NAMALWA (cell line): ENCODE results near the gene KDM1B.
"Not testable (repeated sequence)": the region's sequence is repeated elsewhere in the genome, so short reads cannot be mapped to it uniquely, and the experiment has no call there.

Experiments
- DNase-seq: peaks from one replicate; pipeline ENCODE4 v3.0.0-alpha.2; 2015; ENCODE audit warnings: low spot score

KDM1B gene

DNA sequence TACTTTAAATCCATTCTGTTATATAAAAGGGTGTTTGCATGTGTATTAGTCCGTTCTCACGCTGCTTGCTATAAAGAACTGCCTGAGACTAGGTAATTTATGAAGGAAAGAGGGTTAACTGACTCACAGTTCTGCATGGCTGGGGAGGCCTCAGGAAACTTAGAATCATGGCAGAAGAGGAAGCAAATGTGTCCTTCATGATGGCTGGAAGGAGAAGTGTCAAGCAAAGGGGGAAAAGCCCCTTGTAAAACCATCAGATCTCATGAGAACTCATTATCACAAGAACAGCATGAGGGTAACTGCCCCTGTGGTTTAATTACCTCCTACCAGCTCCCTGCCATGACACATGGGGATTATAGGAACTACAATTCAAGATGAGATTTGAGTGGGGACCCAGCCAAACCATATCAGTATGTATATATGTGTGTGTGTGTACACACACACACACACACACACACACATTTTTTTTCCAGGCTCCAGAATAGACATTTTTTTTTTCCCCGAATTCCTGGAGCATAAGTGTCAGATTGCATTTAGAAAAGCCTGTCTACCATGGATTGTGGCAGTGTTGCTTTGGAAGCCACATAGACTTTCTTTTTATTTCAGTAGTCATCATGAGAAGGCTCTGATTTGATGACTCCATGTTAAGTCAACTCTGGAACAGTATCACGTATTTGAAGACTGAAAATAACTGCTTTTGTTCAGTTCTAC is 31.5 kb downstream of the KDM1B start:
- no peak for DNase-seq

DNA sequence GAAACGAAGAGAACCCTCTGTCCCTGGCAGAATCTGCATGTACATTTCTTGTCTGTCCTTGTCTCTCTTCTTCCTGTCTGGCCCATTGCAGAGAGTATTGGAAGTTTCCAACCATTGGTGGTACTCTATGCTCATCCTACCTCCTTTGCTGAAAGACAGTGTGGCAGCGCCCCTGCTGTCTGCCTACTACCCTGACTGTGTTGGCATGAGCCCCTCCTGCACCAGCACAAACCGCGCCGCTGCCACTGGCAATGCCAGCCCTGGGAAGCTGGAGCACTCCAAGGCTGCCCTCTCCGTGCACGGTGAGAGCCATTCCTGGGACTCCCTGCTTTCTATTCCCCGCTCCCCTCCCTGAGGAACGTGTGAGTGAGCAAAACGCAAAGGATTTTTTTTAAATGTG is 32.5 kb downstream of the KDM1B start:
- no peak for DNase-seq

DNA sequence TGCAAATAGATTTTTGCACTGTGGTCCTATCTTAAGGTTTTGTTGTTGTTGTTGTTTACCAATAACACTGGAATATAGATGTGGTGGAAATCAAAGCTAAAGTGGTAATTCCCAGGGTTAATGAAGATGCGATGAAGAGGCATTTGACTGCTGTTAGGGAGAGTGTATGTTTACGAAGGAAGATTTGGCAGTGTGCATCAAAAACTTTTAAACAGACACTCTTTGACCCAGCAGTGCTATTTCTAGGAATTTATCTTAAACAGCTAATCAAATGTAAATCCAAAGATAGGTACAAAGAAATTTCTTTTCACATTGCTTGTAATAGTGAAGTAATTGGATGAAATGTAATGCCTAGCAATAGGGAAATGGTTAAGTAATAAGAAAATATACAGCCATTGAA is 34.0 kb downstream of the KDM1B start:
- DNase-seq, result no peak

DNA sequence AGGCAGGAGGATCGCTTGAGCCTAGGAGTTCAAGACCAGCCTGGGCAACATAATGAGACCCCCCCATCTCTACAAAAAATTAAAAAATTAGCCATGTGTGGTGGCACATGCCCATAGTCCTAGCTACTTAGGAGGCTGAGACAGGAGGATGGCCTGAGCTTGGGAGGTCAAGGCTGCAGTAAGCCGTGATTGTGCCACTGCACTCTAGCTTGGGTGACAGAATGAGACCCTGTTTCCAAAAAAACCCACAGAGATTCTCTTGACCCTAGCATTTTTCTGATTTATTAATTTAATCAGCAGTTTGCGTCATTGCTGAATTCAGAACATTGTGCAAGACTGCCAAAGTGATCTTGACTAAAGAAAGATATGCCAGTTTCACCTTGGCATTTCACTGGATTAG is 36.8 kb downstream of the KDM1B start:
- DNase-seq, result no peak

DNA sequence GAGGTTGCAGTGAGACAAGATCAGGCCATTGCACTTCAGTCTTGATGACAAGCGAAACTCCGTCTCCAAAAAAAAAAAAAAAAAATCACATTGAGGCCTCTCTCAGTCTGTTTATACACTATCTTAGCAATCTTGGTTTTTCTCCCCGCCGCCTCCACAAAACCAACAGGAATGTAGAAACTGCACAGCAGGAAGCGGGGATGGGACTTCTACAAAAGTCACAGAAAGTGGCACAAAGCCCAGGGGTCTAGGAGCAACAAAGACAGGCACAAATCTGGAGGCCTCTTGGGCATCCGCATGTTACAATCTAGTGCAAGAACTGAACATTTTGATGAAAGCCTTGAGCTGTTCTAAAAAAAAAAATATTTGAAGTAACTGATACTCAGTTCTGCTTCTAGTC is 48.6 kb downstream of the KDM1B start:
- DNase-seq, result no peak

DNA sequence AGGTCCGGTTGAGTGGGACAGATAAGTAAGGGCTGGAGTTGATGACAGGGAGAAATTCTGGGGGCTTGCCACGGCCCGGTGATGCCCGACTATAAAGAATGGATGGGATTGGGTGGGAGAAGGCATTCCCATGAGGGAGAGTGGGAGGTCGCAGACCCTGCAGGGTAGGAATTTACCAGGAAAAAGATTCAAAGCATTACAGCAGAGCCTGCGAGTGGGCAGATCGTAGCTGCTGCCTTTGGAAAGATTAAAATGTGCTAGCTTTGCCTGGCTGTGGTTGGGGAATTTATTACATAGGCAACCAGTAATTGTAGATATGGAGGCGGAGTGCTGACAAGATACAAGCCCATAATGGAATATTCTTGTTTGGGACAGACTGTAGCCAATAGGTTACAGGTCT is 49.5 kb downstream of the KDM1B start:
- DNase-seq, result no peak

DNA sequence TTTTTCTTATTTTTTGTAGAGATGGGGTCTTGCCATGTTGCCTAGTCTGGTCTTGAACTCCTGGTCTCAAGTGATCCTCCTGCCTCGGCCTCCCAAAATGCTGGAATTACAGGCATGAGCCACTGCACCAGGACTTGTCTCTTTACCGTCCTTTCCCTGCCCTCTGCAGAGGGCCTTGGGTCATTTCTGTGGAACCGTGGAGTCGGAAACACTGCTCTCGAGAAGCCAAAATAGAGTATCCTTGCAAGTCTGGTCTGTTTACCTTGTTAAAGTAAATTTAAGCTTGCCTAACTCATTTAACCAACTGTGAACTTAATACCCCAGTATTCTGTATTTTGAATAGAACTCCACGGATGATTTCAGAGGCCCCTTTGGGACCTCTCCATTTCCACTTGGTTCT is 51.4 kb downstream of the KDM1B start:
- no peak for DNase-seq

DNA sequence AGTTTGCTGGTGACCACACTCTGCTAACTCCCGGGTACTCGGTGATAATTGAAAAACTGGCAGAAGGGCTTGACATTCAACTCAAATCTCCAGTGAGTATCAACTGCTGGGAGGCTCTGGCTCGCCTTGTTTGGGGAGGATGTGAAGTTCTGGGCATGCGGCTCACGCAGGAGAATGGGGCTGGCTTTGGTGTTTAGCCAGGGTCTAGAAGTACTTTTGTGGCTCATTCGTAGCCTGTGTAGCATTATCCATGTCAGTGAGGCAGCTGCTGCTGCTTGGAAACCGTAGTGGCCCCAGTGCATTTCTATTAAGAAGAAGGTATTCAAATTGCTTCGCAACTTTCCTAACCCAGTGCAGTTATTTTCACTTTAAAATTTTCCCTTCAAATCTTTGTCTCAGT is 52.2 kb downstream of the KDM1B start:
- DNase-seq, result no peak

DNA sequence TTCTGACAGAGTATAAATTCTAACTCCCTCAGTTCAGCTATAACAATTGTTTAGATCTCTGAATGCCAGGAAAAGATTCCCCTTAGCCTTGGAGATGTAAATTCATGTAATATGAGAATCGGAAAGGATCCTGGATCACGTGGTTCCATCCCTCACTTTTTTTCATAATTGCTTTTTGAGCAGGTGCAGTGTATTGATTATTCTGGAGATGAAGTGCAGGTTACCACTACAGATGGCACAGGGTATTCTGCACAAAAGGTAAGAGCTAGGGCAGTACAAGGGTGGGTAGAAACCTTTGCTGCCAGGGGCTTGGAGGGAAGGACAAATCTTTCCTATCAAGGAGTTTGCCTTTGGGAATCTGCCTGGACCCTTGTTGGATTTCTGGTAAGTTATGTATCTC is 52.7 kb downstream of the KDM1B start:
- DNase-seq, result no peak

DNA sequence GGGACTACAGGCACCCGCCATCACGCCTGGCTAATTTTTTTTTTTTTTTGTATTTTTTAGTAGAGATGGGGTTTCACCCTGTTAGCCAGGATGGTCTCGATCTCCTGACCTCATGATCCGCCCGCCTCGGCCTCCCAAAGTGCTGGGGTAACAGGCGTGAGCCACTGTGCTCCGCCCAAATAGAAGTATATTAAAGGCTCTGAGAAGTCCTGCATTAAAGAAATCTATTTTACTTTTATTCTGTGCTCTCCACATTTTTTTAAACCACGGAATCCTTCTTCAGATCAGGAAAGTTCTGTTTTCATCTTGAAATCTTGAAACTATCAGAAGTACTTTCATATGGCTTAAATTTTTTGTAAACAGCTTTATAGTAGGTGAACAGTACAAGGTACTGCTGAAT is 53.6 kb downstream of the KDM1B start:
- DNase-seq, result not testable (repeated sequence)

DNA sequence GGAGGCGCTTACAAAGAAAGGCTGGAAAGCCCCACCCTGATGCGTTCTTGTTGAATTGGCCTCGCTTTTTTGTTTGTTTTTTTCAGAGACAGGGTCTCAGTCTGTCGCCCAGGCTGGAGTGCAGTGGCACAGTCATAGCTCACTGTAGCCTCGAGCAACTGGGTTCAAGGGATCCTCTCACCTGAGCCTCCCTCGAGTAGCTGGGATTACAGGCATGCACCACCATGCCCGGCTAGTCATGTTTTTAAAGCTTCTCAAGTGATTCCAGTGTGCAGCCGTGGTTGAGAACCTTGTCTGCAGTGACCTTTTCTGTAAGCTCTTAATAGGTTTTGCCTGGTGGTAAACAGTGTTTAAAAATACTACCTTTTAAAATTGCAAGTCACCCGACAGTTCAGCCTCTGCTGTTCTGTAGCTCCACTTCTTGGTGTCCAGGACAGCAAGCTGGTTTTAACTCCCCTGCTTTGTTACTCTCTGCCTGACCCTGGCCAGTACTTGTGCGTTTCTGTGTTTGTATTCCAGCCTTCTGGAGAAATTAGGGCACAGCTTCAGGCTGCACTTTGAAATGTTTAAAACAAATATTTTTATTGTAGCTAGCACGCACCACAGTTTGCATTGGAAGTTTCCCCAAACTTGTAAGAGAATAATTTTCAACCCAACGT is 54.4 kb downstream of the KDM1B start:
- no peak for DNase-seq

DNA sequence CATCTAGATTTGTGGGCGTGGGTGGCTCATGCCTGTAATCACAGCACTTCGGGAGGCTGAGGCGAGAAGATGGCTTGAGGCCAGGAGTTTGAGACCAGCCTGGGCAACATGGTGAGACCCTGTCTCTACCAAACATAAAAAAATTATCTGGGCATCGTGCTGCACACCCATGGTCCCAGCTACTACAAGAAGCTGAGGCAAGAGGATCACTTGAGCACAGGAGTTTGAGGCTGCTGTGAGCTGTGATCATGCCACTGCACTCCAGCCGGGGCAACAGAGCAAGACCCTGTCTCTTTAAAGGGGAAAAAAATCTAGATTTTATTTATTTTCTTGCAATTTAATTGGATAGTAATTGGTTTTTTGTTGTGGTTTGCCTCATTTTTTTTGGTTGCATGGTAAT is 55.5 kb downstream of the KDM1B start:
- DNase-seq, result no peak

DNA sequence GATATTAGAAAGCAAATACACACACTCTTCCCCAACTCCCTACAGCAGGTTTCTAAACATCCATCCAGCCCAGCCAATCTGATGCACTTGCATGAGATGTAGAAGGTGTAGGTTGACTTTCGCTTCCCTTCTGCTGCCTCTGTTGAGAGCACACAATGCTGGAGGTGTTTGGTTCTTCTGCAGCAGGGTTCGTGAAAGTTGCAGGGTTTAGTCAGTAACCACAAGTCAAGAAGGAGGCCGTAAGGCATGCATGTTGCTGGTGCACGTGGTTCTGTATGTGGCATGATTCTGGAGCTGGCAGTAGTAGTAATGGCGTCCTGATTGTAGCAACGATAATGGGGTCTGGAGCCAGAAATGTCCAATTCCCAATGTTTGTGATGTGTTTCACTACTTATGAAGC is 56.1 kb downstream of the KDM1B start:
- no peak for DNase-seq

DNA sequence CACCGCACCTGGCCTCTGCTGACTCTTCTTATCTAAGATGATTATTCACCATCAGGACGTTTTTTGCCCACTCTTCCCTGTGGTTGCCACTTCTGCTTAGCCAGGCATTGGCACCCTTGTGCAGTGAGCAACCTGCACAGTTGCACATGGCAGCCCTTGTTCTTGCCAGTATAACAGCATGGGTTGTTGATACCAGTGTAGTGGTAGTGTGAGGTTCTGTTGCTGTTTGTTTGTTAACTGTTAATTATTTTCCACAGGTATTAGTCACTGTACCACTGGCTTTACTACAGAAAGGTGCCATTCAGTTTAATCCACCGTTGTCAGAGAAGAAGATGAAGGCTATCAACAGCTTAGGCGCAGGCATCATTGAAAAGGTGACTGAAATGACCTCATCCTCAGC is 57.0 kb downstream of the KDM1B start:
- no peak for DNase-seq

DNA sequence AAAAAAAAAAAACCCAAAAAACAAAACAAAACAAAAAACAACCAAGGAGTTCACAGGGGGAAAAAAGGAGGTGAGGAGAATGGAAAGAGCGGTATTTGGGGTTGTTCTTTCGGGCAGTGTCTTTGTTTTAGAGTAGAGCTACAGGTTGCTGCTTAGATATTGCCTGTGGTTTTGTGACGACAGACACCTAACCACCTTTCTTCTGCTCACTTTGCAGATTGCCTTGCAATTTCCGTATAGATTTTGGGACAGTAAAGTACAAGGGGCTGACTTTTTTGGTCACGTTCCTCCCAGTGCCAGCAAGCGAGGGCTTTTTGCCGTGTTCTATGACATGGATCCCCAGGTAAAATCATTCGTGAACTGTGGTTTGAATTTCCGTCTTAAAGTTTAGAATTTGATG is 58.2 kb downstream of the KDM1B start:
- no peak for DNase-seq

DNA sequence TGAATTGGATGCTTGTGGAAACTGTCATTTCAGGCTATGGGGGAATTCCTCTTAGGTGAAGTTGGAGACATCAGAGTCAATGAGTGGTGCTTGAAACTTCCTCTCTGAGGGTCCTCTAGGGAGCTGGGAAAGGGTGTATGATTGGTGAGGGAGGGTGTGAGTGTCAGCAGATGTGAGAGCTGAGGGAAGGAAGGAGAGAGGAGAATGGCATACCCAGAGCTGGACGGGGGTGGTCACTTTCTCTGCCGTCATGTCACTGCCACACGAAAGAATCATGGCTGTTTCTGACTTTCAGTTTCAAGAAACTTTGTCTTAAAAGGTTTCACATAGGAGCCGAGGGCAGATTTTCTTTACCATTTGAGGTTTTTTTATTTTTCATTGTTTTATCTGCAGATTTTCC is 58.8 kb downstream of the KDM1B start:
- DNase-seq, result no peak

DNA sequence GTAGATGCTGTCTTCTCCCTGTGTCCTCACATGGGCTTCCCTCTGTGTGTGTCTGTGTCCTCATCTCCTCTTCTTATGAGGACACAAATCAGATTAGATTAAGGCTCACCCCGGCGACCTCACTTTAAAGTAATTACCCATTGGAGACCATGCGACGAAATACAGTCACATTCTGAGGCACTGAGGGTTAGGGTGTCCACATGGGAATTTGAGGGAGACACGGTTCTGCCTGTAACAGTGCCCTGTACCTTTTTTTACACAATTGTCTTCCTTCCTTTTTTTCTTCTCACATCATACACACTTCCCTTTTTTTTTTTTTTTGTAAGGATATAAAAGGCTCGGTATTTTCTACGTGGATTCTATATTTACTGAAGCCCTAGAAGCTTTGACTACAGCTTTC is 60.2 kb downstream of the KDM1B start:
- DNase-seq, result peak; percentile 22

DNA sequence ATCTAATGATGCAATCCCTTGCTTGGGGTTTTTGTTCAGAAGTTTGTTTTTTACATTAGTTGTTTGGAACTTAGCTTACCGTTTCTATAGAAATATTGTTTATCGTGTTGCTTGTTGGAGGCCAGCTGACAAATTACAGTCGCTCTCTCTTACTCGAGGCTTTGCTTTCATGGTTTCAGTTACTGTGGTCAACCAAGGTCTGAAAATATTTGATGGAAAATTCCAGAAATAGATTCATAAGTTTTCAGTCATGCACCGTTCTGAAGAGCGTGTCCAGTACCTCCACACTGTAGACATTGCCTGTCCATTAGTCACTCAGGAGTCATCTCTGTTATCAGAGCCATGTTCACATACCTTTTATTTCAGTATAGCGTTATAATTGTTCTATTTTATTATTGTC is 61.2 kb downstream of the KDM1B start:
- DNase-seq, result no peak

DNA sequence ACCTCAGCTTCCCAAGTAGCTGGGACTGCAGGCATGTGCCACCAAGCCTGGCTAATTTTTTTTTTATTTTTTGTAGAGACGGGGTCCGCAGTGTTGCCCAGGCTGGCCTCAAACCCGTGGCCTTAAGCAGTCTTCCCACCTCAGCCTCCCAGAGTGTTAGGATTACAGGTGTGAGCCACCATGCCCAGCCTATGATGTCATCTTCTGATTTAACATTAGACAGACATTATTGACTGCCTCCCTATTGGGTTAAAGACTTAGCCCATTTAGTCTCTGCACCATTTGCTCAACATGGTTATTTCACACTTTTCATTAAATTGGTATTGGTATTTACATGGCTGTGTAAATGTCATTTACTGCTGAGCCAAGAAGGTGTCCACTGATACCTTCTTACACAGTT is 63.0 kb downstream of the KDM1B start:
- no peak for DNase-seq

DNA sequence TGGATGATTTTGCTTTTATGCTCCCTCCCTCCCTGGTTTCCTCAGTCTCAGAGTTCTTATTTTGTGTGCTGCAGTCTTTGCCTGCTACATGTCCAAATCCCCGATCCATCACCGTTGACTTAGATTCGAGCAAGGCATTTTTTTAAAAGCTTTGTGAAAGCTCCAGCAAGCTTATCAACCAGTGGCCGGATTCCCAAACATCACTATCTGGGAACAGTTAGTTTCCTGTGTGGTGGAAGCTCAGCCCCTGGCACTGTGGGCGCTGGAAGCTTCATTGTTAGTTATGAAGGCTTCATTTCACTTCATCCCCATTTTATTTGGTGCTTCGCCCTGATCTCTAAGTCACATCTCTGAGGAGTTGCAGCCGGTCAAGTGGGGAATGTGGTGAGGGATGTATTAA is 64.4 kb downstream of the KDM1B start:
- DNase-seq, result no peak

DNA sequence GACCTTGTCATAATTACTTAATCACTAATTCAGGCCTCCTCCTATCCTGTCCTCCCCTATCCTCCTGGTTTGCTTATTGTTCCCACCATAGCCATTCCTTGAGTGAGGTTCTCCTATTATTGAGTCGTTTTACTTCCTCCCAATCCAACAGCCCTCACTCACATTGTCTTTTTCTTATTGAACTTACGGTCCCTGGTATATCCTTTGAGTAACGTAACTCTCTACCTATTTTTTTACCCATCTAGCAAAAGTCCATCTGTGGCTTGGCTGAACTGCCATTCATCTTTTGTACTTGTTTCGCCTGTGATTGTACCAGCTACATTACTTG is 66.0 kb downstream of the KDM1B start:
- DNase-seq, result no peak

DNA sequence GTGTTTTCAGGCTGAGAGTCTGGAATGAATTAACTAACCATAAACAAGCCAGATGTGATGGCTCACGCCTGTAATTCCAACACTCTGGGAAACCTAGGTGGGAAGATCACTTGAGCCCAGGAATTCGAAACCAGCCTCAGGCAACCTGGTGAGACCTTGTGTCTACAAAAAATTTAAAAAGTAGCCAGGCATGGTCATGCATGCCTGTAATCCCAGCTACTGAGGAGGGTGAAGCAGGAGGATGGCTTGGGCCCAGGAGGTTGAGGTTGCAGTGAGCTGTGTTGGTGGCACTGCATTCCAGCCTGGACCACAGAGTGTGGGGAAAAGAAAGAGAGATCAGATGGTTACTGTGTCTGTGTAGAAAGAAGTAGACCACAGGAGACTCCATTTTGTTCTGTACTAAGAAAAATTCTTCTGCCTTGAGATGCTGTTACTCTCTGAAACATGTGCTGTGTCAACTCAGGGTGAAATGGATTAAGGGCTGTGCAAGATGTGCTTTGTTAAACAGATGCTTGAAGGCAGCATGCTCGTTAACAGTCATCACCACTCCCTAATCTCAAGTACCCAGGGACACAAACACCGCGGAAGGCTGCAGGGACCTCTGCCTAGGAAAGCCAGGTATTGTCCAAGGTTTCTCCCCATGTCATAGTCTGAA is 71.4 kb downstream of the KDM1B start:
- DNase-seq, result not testable (repeated sequence)

DNA sequence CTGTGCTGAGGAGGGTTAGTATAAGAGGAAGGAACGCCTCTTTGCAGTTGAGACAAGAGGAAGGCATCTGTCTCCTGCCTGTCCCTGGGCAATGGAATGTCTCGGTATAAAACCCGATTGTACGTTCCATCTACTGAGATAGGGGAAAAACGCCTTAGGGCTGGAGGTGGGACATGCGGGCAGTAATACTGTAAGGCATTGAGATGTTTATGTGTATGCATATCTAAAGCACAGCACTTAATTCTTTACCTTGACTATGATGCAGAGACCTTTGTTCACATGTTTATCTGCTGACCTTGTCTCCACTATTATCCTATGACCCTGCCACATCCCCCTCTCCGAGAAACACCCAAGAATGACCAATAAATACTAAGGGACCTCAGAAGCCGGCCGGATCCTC is 71.9 kb downstream of the KDM1B start:
- not testable (repeated sequence) for DNase-seq

DNA sequence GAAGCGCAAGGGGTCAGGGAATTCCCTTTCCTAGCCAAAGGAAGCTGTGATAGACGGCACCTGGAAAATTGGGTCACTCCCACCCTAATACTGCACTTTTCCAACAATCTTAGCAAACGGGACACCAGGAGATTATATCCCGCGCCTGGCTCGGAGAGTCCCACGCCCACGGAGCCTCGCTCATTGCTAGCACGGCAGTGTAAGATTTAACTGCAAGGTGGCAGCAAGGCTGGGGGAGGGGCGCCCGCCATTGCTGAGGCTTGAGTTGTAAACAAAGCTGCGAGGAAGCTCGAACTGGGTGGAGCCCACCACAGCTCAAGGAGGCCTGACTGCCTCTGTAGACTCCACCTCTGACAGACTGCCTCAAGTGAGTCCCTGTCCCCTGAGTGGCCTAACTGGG is 73.4 kb downstream of the KDM1B start:
- not testable (repeated sequence) for DNase-seq
